GM23338 (cell line): ENCODE results near the gene DESI1. TPM values are rescaled to one million over a fixed set of nuclear protein-coding genes. Genes with fewer than 3 reads are reported as not detected.

Experiments
- ATAC-seq: fragments of 200-7000 bp; cut with Tn5 transposase; 3 replicates; pipeline ENCODE4 v1.9.1; 2020
- DNase-seq: peaks from one replicate; pipeline ENCODE4 v3.0.0-alpha.2; 2015; ENCODE audit warnings: low spot score
- H2AFZ ChIP-seq: fragments of 200-600 bp; sonication (generic); 2 replicates; pipeline ENCODE4 v1.8.0; 2016; ENCODE audit warnings: antibody characterized with exemption, mild to moderate bottlenecking, moderate library complexity
- H3F3A ChIP-seq: fragments of 200-600 bp; sonication (generic); replicated peaks from 2 replicates; pipeline ENCODE4 v1.8.0; 2017; ENCODE audit warnings: antibody characterized with exemption, mixed run types, low read depth
- H3K27ac ChIP-seq: fragments of 200-600 bp; sonication (generic); 2 replicates; pipeline ENCODE4 v1.6.1; 2016; ENCODE audit warnings: low read depth
- H3K27me3 ChIP-seq: fragments of 200-600 bp; sonication (generic); 2 replicates; pipeline ENCODE4 v1.8.0; 2016; ENCODE audit warnings: mild to moderate bottlenecking, mixed run types, moderate library complexity; ENCODE audit not compliant: insufficient read depth
- H3K36me3 ChIP-seq: fragments of 200-600 bp; sonication (generic); 2 replicates; pipeline ENCODE4 v1.8.0; 2016; ENCODE audit warnings: mild to moderate bottlenecking; ENCODE audit not compliant: insufficient read depth
- H3K4me1 ChIP-seq: fragments of 200-600 bp; sonication (generic); 2 replicates; pipeline ENCODE4 v1.8.0; 2016; ENCODE audit warnings: mild to moderate bottlenecking, moderate library complexity; ENCODE audit not compliant: insufficient read depth
- H3K4me2 ChIP-seq: fragments of 200-600 bp; sonication (generic); 2 replicates; pipeline ENCODE4 v1.7.1; 2017; ENCODE audit warnings: mixed run types
- H3K4me3 ChIP-seq: fragments of 200-600 bp; sonication (generic); 2 replicates; pipeline ENCODE4 v1.6.1; 2016; ENCODE audit warnings: mixed run types
- H3K79me2 ChIP-seq: fragments of 200-600 bp; sonication (generic); replicated peaks from 2 replicates; pipeline ENCODE4 v1.8.0; 2017; ENCODE audit warnings: mild to moderate bottlenecking; ENCODE audit not compliant: insufficient read depth
- H3K9me2 ChIP-seq: fragments of 200-600 bp; sonication (generic); 2 replicates; pipeline ENCODE4 v1.8.0; 2017; ENCODE audit not compliant: insufficient read depth
- H4K20me1 ChIP-seq: fragments of 200-600 bp; sonication (generic); replicated peaks from 2 replicates; pipeline ENCODE4 v1.8.0; 2017; ENCODE audit warnings: mild to moderate bottlenecking; ENCODE audit not compliant: insufficient read depth
- H3K27ac Mint-ChIP-seq: 2 replicates; pipeline ENCODE4 v1.8.0; 2020; ENCODE audit warnings: inconsistent platforms, mild to moderate bottlenecking, moderate library complexity, mixed read lengths
- H3K27me3 Mint-ChIP-seq: 3 replicates; pipeline ENCODE4 v1.8.0; 2022; ENCODE audit warnings: low read depth, mild to moderate bottlenecking, moderate library complexity, mixed read lengths, inconsistent platforms; ENCODE audit not compliant: insufficient read depth, poor library complexity
- H3K36me3 Mint-ChIP-seq: 3 replicates; pipeline ENCODE4 v1.8.0; 2021; ENCODE audit warnings: low read depth, mild to moderate bottlenecking, inconsistent platforms, moderate library complexity, mixed read lengths
- H3K4me1 Mint-ChIP-seq: 3 replicates; pipeline ENCODE4 v1.8.0; 2020; ENCODE audit warnings: mild to moderate bottlenecking, inconsistent platforms, mixed read lengths
- H3K4me3 Mint-ChIP-seq: 3 replicates; pipeline ENCODE4 v1.8.0; 2021; ENCODE audit warnings: moderate library complexity, mild to moderate bottlenecking, inconsistent platforms, mixed read lengths
- H3K9me3 Mint-ChIP-seq: 3 replicates; pipeline ENCODE4 v1.8.0; 2020; ENCODE audit warnings: moderate library complexity, mild to moderate bottlenecking, inconsistent platforms, mixed read lengths
- CREB1 ChIP-seq: fragments of 250-450 bp; sonication (Bioruptor Pico); IDR thresholded peaks from 2 replicates; pipeline ENCODE4 v1.5.0; 2020; ENCODE audit warnings: low read depth, mild to moderate bottlenecking, moderate library complexity
- EZH2 ChIP-seq: fragments of 200-600 bp; sonication (generic); IDR thresholded peaks from one replicate; pipeline ENCODE4 v1.8.0; 2017; ENCODE audit warnings: antibody characterized with exemption, mild to moderate bottlenecking, low read depth; ENCODE audit not compliant: unreplicated experiment
- EZH2phosphoT487 ChIP-seq: fragments of 200-600 bp; sonication (generic); IDR thresholded peaks from one replicate; pipeline ENCODE4 v1.8.1; 2018; ENCODE audit warnings: antibody characterized with exemption; ENCODE audit not compliant: unreplicated experiment
- POLR2AphosphoS5 ChIP-seq: IDR thresholded peaks from 2 replicates; pipeline ENCODE4 v1.6.1; 2016; ENCODE audit warnings: antibody characterized with exemption, low read depth
- ZNF331 ChIP-seq: fragments of 250-450 bp; sonication (Bioruptor Pico); IDR thresholded peaks from 2 replicates; pipeline ENCODE4 v1.5.0; 2020; ENCODE audit warnings: low read depth, mild to moderate bottlenecking, moderate library complexity
- polyA plus RNA-seq: library from polyadenylated mRNA; unstranded; fragments of >200 nt; fragmentation: Nextera tagmentation; extraction: Ambion mirVana; gene quantifications from 2 replicates; pipeline ENCODE4 v1.2.1, GENCODE V29; 2016
- total RNA-seq: library from RNA; depleted of rRNA; stranded (reverse); fragments of >200 nt; shearing (Covaris generic); gene quantifications from 2 replicates; pipeline ENCODE4 v1.2.3, GENCODE V29; 2014
- TF ChIP-seq, protein P1 (sequence below): IDR thresholded peaks from one replicate; pipeline ENCODE4 v1.6.1; 2018; ENCODE audit warnings: antibody characterized with exemption; ENCODE audit not compliant: unreplicated experiment
- TF ChIP-seq, protein P2 (sequence below): IDR thresholded peaks from 2 replicates; pipeline ENCODE4 v1.6.1; 2016; ENCODE audit warnings: antibody characterized with exemption
- TF ChIP-seq, protein P3 (sequence below), 2 experiments: fragments of 200-600 bp in 1 of 2; sonication (generic) in 1 of 2; conservative IDR thresholded peaks; 2 replicates each; pipeline versions ENCODE4 v1.5.1 to v1.6.1; 2016 to 2017; ENCODE audit warnings: antibody characterized with exemption in 2 of 2, low read depth in 2 of 2, mild to moderate bottlenecking in 2 of 2, moderate library complexity in 1 of 2

DESI1 gene
- total and polyA plus RNA-seq, 2 experiments from 2014 or later: 33.7 to 53.8 TPM

- Histone ChIP-seq H3K4me2 (no peak overlapping the region), H3K36me3 (no peaks in the 10 kb centered on the region), H3K27ac (no peak overlapping the region), H4K20me1 (no peaks in the 10 kb centered on the region), H3K27me3 (no peaks in the 10 kb centered on the region), H3K79me2 (no peaks in the 10 kb centered on the region), H2AFZ (no peak overlapping the region), H3F3A (0 out of 2 replicates have a peak, but pooled peaks cover 4% of the 10 kb centered on the region), H3K4me1 (peaks cover 6% of the 10 kb centered on the region), H3K4me3 (no peak overlapping the region), H3K9me2 (no peaks in the 10 kb centered on the region)
- ATAC-seq (no peak), DNase-seq (no peak)
- Mint-ChIP-seq H3K9me3 (peaks cover 3% of the 10 kb centered on the region; the same call in 1 of the 3 replicates), H3K27ac (no peak overlapping the region), H3K36me3 (peaks cover 2% of the 10 kb centered on the region; the same call in 1 of the 3 replicates), H3K27me3 (peaks cover 8% of the 10 kb centered on the region), H3K4me3 (no peak overlapping the region), H3K4me1 (peaks cover 6% of the 10 kb centered on the region; the same call in 2 of the 3 replicates)
- TF ChIP-seq EZH2phosphoT487: no peak
- TF ChIP-seq, protein P1, sequence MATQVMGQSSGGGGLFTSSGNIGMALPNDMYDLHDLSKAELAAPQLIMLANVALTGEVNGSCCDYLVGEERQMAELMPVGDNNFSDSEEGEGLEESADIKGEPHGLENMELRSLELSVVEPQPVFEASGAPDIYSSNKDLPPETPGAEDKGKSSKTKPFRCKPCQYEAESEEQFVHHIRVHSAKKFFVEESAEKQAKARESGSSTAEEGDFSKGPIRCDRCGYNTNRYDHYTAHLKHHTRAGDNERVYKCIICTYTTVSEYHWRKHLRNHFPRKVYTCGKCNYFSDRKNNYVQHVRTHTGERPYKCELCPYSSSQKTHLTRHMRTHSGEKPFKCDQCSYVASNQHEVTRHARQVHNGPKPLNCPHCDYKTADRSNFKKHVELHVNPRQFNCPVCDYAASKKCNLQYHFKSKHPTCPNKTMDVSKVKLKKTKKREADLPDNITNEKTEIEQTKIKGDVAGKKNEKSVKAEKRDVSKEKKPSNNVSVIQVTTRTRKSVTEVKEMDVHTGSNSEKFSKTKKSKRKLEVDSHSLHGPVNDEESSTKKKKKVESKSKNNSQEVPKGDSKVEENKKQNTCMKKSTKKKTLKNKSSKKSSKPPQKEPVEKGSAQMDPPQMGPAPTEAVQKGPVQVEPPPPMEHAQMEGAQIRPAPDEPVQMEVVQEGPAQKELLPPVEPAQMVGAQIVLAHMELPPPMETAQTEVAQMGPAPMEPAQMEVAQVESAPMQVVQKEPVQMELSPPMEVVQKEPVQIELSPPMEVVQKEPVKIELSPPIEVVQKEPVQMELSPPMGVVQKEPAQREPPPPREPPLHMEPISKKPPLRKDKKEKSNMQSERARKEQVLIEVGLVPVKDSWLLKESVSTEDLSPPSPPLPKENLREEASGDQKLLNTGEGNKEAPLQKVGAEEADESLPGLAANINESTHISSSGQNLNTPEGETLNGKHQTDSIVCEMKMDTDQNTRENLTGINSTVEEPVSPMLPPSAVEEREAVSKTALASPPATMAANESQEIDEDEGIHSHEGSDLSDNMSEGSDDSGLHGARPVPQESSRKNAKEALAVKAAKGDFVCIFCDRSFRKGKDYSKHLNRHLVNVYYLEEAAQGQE: no peak
- TF ChIP-seq ZNF331 (CRISPR knock-in tag): no peak
- TF ChIP-seq, protein P2, sequence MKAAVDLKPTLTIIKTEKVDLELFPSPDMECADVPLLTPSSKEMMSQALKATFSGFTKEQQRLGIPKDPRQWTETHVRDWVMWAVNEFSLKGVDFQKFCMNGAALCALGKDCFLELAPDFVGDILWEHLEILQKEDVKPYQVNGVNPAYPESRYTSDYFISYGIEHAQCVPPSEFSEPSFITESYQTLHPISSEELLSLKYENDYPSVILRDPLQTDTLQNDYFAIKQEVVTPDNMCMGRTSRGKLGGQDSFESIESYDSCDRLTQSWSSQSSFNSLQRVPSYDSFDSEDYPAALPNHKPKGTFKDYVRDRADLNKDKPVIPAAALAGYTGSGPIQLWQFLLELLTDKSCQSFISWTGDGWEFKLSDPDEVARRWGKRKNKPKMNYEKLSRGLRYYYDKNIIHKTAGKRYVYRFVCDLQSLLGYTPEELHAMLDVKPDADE: no peak
- TF ChIP-seq EZH2: no peak
- TF ChIP-seq, protein P3, sequence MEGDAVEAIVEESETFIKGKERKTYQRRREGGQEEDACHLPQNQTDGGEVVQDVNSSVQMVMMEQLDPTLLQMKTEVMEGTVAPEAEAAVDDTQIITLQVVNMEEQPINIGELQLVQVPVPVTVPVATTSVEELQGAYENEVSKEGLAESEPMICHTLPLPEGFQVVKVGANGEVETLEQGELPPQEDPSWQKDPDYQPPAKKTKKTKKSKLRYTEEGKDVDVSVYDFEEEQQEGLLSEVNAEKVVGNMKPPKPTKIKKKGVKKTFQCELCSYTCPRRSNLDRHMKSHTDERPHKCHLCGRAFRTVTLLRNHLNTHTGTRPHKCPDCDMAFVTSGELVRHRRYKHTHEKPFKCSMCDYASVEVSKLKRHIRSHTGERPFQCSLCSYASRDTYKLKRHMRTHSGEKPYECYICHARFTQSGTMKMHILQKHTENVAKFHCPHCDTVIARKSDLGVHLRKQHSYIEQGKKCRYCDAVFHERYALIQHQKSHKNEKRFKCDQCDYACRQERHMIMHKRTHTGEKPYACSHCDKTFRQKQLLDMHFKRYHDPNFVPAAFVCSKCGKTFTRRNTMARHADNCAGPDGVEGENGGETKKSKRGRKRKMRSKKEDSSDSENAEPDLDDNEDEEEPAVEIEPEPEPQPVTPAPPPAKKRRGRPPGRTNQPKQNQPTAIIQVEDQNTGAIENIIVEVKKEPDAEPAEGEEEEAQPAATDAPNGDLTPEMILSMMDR (conservative IDR thresholded peaks at IDR 0.05; ENCODE audit: low read depth in 2 of 2): no peak
- no peak for TF ChIP-seq POLR2AphosphoS5
Observed at GRCh38 chr22:41587347-41587723, 33.5 kb downstream of the DESI1 start.

DNA sequence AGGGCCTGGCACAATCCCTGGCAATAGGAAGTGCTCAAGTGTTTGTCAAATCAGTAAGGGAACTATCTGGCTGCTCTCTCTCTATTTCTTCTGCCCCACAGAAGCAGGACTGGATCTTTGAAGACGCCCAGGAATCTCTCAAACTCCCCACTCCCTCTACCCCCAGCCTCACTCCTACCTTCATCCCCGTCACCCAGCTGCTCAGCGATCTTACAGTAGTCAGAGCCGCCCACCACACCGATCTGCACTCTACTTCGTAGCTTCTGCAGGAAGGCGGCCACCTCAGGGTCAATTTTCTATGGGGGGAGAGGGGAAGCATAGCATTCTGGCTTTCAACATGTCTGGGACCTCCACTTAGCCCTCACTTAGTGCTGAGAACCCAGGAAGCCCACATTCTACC, 34.9 kb downstream of the DESI1 start:
- Histone ChIP-seq H3K27me3 (no peaks in the 10 kb centered on the region), H3K79me2 (no peaks in the 10 kb centered on the region), H3F3A (0 out of 2 replicates have a peak, but pooled peaks cover 4% of the 10 kb centered on the region), H3K4me2 (no peak overlapping the region), H3K4me3 (no peak overlapping the region), H4K20me1 (no peaks in the 10 kb centered on the region), H3K4me1 (peaks cover 6% of the 10 kb centered on the region), H3K36me3 (no peaks in the 10 kb centered on the region), H2AFZ (no peak overlapping the region), H3K27ac (no peak overlapping the region), H3K9me2 (no peaks in the 10 kb centered on the region)
- H3K36me3 Mint-ChIP-seq: peaks cover 3% of the 10 kb centered on the region; the same call in 1 of the 3 replicates
- ATAC-seq (no peak), DNase-seq (no peak)
- H3K9me3 Mint-ChIP-seq: no peaks in the 10 kb centered on the region
- H3K4me3 Mint-ChIP-seq: no peak overlapping the region
- H3K4me1 Mint-ChIP-seq: peaks cover 6% of the 10 kb centered on the region; the same call in 2 of the 3 replicates
- H3K27ac Mint-ChIP-seq: no peak overlapping the region
- H3K27me3 Mint-ChIP-seq: peaks cover 7% of the 10 kb centered on the region
- TF ChIP-seq EZH2phosphoT487: no peak
- TF ChIP-seq, protein P3 (conservative IDR thresholded peaks at IDR 0.05; ENCODE audit: low read depth in 2 of 2): no peak
- no peak for TF ChIP-seq CREB1
- TF ChIP-seq, protein P1: no peak
- TF ChIP-seq EZH2: no peak
- TF ChIP-seq, protein P2: no peak
- no peak for TF ChIP-seq ZNF331 (CRISPR knock-in tag)
- TF ChIP-seq POLR2AphosphoS5: no peak
